H1 (cell line): ENCODE measurements around the gene FGGY. TPM values are rescaled to one million over a fixed set of nuclear protein-coding genes. Genes with fewer than 3 reads are reported as not detected.

ENCODE experiments used
- CTCF ChIA-PET: fragments of 300-600 bp; sonication (Branson Sonifier 250); formaldehyde crosslinking; loops from one replicate; lab custom pipeline; 2021; ENCODE audit not compliant: partially characterized antibody; lab: Charles Lee
- POLR2A ChIA-PET: fragments of 300-600 bp; sonication (Branson Sonifier 250); formaldehyde crosslinking; loops from one replicate; lab custom pipeline; 2021; ENCODE audit warnings: inconsistent platforms; ENCODE audit not compliant: partially characterized antibody; lab: Charles Lee
- DNase-seq, 2 experiments: peaks; one replicate each; pipeline versions ENCODE4 v3.0.0 to v3.0.0-alpha.2; 2010 to 2022; ENCODE audit warnings: low spot score in 2 of 2, low read depth in 1 of 2, mixed read lengths in 1 of 2
- FAIRE-seq: peaks from 2 replicates; lab custom pipeline; 2011; peaks lifted over from hg19 to GRCh38; lab: Jason Lieb, UNC
- H2AFZ ChIP-seq: 2 replicates; pipeline ENCODE4 v1.8.1; 2012; ENCODE audit warnings: low read length, inconsistent platforms
- H2AK5ac ChIP-seq: 2 replicates; pipeline ENCODE4 v1.6.1; 2013; ENCODE audit warnings: low read depth, low read length
- H2BK120ac ChIP-seq: replicated peaks from 2 replicates; pipeline ENCODE3; 2013; ENCODE audit warnings: low read depth, low read length, inconsistent platforms
- H2BK12ac ChIP-seq: 2 replicates; pipeline ENCODE4 v1.6.1; 2013; ENCODE audit warnings: low read depth, low read length
- H2BK15ac ChIP-seq: 2 replicates; pipeline ENCODE4 v1.6.1; 2013; ENCODE audit warnings: low read length
- H2BK20ac ChIP-seq: 2 replicates; pipeline ENCODE4 v1.6.1; 2013; ENCODE audit warnings: low read length
- H2BK5ac ChIP-seq: 2 replicates; pipeline ENCODE4 v1.6.1; 2013; ENCODE audit warnings: low read depth, low read length
- H3K14ac ChIP-seq: 2 replicates; pipeline ENCODE4 v1.6.1; 2013; ENCODE audit warnings: inconsistent platforms; ENCODE audit not compliant: insufficient read length
- H3K18ac ChIP-seq: 2 replicates; pipeline ENCODE4 v1.6.1; 2013; ENCODE audit warnings: low read length; ENCODE audit errors: extremely low read depth
- H3K23ac ChIP-seq: 2 replicates; pipeline ENCODE4 v1.6.1; 2013; ENCODE audit warnings: inconsistent platforms; ENCODE audit not compliant: insufficient read length
- H3K23me2 ChIP-seq: 2 replicates; pipeline ENCODE4 v1.6.1; 2013; ENCODE audit warnings: low read depth, low read length
- H3K27ac ChIP-seq: 2 replicates; pipeline ENCODE4 v1.6.1; 2011; ENCODE audit warnings: low read depth, low read length, inconsistent platforms
- H3K27me3 ChIP-seq, 4 experiments: replicated peaks in 1 of 4; 1 replicate in 1 of 4; 2 replicates in 3 of 4; pipeline versions ENCODE4 v1.6.1 to v1.8.1; 2011 to 2013; ENCODE audit warnings: low read length in 3 of 4, mild to moderate bottlenecking in 3 of 4, inconsistent platforms in 2 of 4, mixed read lengths in 2 of 4, moderate library complexity in 1 of 4; ENCODE audit not compliant: control insufficient read depth in 3 of 4, insufficient read depth in 3 of 4; ENCODE audit errors: extremely low read depth in 1 of 4
- H3K36me3 ChIP-seq, 4 experiments: 2 replicates each; pipeline versions ENCODE4 v1.6.1 to v1.8.1; 2011 to 2013; ENCODE audit warnings: mild to moderate bottlenecking in 4 of 4, low read length in 3 of 4, moderate library complexity in 2 of 4, control low read depth in 1 of 4, inconsistent platforms in 1 of 4; ENCODE audit not compliant: insufficient read depth in 4 of 4, control insufficient read depth in 2 of 4
- H3K4ac ChIP-seq: replicated peaks from 2 replicates; pipeline ENCODE3; 2013; ENCODE audit warnings: low read length, low read depth, mixed read lengths, inconsistent platforms; ENCODE audit not compliant: insufficient read length
- H3K4me1 ChIP-seq, 4 experiments: replicated peaks in 1 of 4; 1 replicate in 1 of 4; 2 replicates in 3 of 4; pipeline versions ENCODE4 v1.6.1 to v1.8.1; 2011 to 2013; ENCODE audit warnings: low read length in 3 of 4, inconsistent platforms in 2 of 4, mixed read lengths in 1 of 4; ENCODE audit not compliant: insufficient read depth in 4 of 4, control insufficient read depth in 3 of 4
- H3K4me2 ChIP-seq, 2 experiments: 2 replicates each; pipeline versions ENCODE4 v1.6.1 to v1.8.1; 2011 to 2013; ENCODE audit warnings: low read depth in 2 of 2, low read length in 2 of 2, control low read depth in 1 of 2, inconsistent platforms in 1 of 2, mild to moderate bottlenecking in 1 of 2; ENCODE audit not compliant: insufficient read depth in 1 of 2
- H3K4me3 ChIP-seq, 4 experiments: fragments of 200-600, 300-600 bp in 1 of 4; sonication (generic), shearing (Covaris generic), sonication (Bioruptor Twin) in 1 of 4; 2 replicates each; pipeline versions ENCODE4 v1.5.1 to v1.8.1; 2011 to 2016; ENCODE audit warnings: low read length in 4 of 4, low read depth in 3 of 4, control low read depth in 2 of 4, inconsistent platforms in 2 of 4, mild to moderate bottlenecking in 2 of 4, mixed read lengths in 1 of 4, moderate library complexity in 1 of 4; ENCODE audit not compliant: insufficient read depth in 2 of 4; ENCODE audit errors: extremely low read depth in 1 of 4
- H3K56ac ChIP-seq: replicated peaks from 2 replicates; pipeline ENCODE3; 2013; ENCODE audit warnings: low read depth, mild to moderate bottlenecking, mixed read lengths, low read length, inconsistent platforms; ENCODE audit not compliant: insufficient read length
- H3K79me1 ChIP-seq: 2 replicates; pipeline ENCODE4 v1.6.1; 2013; ENCODE audit warnings: low read depth, low read length, control low read depth
- H3K79me2 ChIP-seq, 2 experiments: 2 replicates each; pipeline versions ENCODE4 v1.6.1 to v1.8.1; 2012 to 2013; ENCODE audit warnings: low read length in 2 of 2, mild to moderate bottlenecking in 2 of 2, inconsistent platforms in 1 of 2; ENCODE audit not compliant: insufficient read depth in 2 of 2, control insufficient read depth in 1 of 2
- H3K9ac ChIP-seq, 4 experiments: replicated peaks in 1 of 4; 1 replicate in 1 of 4; 2 replicates in 3 of 4; pipeline versions ENCODE4 v1.6.1 to v1.8.1; 2011 to 2013; ENCODE audit warnings: low read depth in 3 of 4, low read length in 3 of 4, control low read depth in 2 of 4, mild to moderate bottlenecking in 2 of 4, moderate library complexity in 2 of 4, inconsistent platforms in 1 of 4; ENCODE audit errors: extremely low read depth in 1 of 4
- H3K9me3 ChIP-seq, 2 experiments: 2 replicates each; pipeline versions ENCODE4 v1.6.1 to v1.8.1; 2012 to 2013; ENCODE audit warnings: mild to moderate bottlenecking in 2 of 2, moderate library complexity in 2 of 2, control low read depth in 1 of 2, inconsistent platforms in 1 of 2, low read depth in 1 of 2, low read length in 1 of 2, mixed read lengths in 1 of 2; ENCODE audit not compliant: insufficient read depth in 2 of 2
- H4K20me1 ChIP-seq, 2 experiments: replicated peaks in 1 of 2; 2 replicates each; pipeline versions ENCODE3 to v1.8.1; 2011 to 2013; ENCODE audit warnings: inconsistent platforms in 2 of 2, low read length in 2 of 2, mild to moderate bottlenecking in 1 of 2; ENCODE audit not compliant: insufficient read depth in 2 of 2, control insufficient read depth in 1 of 2
- H4K5ac ChIP-seq: 2 replicates; pipeline ENCODE4 v1.6.1; 2013; ENCODE audit warnings: low read length, low read depth, mixed read lengths, inconsistent platforms; ENCODE audit not compliant: insufficient read length
- H4K8ac ChIP-seq: 2 replicates; pipeline ENCODE4 v1.8.0; 2013; ENCODE audit warnings: mild to moderate bottlenecking, moderate library complexity, low read length, inconsistent platforms; ENCODE audit not compliant: insufficient read depth; ENCODE audit errors: extremely low read depth
- H4K91ac ChIP-seq: replicated peaks from 2 replicates; pipeline ENCODE3; 2013; ENCODE audit warnings: low read length, mixed read lengths, inconsistent platforms; ENCODE audit not compliant: insufficient read length
- BACH1 ChIP-seq: IDR thresholded peaks from 2 replicates; pipeline ENCODE4 v1.6.1; 2012; ENCODE audit warnings: low read length, improper control_type of control experiment
- CHD1 ChIP-seq: IDR thresholded peaks from 2 replicates; pipeline ENCODE4 v1.6.1; 2012; ENCODE audit warnings: low read depth, low read length, improper control_type of control experiment
- EP300 ChIP-seq, 2 experiments: IDR thresholded peaks; 1 replicate in 1 of 2; 2 replicates in 1 of 2; pipeline ENCODE4 v1.6.1; 2011 to 2012; ENCODE audit warnings: low read depth in 2 of 2, low read length in 2 of 2, mild to moderate bottlenecking in 2 of 2, borderline replicate concordance in 1 of 2, inconsistent platforms in 1 of 2, moderate library complexity in 1 of 2
- KDM1A ChIP-seq: fragments of 200-600, 300-600 bp; sonication (generic); IDR thresholded peaks from 2 replicates; pipeline ENCODE4 v1.7.1; 2016; ENCODE audit warnings: mild to moderate bottlenecking, low read length, borderline replicate concordance
- NRF1 ChIP-seq: IDR thresholded peaks from 2 replicates; pipeline ENCODE4 v1.6.1; 2011; ENCODE audit warnings: mild to moderate bottlenecking, low read depth, low read length, improper control_type of control experiment
- RXRA ChIP-seq: IDR thresholded peaks from 2 replicates; pipeline ENCODE4 v1.6.1; 2011; ENCODE audit warnings: low read depth, mild to moderate bottlenecking, low read length, moderate library complexity; ENCODE audit not compliant: insufficient read depth
- TBP ChIP-seq: IDR thresholded peaks from 2 replicates; pipeline ENCODE4 v1.6.1; 2011; ENCODE audit warnings: low read depth, low read length, improper control_type of control experiment
- WGBS, 2 experiments: shearing (Covaris generic) in 1 of 2; methylation state at CpG; one replicate each; pipeline versions ENCODE4 v1.1.6 to v1.1.7; 2013 to 2015; ENCODE audit warnings: low lambda C conversion rate in 2 of 2, mixed read lengths in 2 of 2, inconsistent platforms in 1 of 2, low coverage in 1 of 2, missing lambda C conversion rate in 1 of 2; ENCODE audit not compliant: insufficient replicate concordance in 2 of 2, insufficient coverage in 1 of 2, insufficient read length in 1 of 2; ENCODE audit errors: extremely low coverage in 1 of 2, missing lambda C conversion rate in 1 of 2; 5-methylcytosine and 5-hydroxymethylcytosine counted together
- polyA plus RNA-seq, 7 experiments: library from polyadenylated mRNA; depleted of rRNA in 3 of 7; stranded (reverse) in 5 of 7; unstranded in 2 of 7; fragments of >200 nt in 5 of 7; fragments of 200-250 nt in 2 of 7; gene quantifications; 1 replicate in 5 of 7; 2 replicates in 1 of 7; 4 replicates in 1 of 7; pipeline versions ENCODE4 v1.2.1 to v1.2.3, GENCODE V29; 2011 to 2013; ENCODE audit warnings: missing spikeins in 2 of 7, mixed read lengths in 2 of 7
- total RNA-seq: library from RNA; stranded (reverse); fragmentation: NEBNext Ultra II Directional; extraction: Animal tissue kit (Norgen Biotek cat#: 25700); gene quantifications from 2 replicates; pipeline ENCODE4 v1.2.1, GENCODE V29; 2021
- TF ChIP-seq, protein P1 (sequence below): IDR thresholded peaks from 2 replicates; pipeline ENCODE4 v1.6.1; 2012; ENCODE audit warnings: low read length, inconsistent platforms

FGGY gene
- total and polyA plus RNA-seq, 2 of the 8 experiments (the other 6 are each of a cell fraction or from before 2014, with no cell fraction given), result 10.3 to 12.5 TPM

DNA sequence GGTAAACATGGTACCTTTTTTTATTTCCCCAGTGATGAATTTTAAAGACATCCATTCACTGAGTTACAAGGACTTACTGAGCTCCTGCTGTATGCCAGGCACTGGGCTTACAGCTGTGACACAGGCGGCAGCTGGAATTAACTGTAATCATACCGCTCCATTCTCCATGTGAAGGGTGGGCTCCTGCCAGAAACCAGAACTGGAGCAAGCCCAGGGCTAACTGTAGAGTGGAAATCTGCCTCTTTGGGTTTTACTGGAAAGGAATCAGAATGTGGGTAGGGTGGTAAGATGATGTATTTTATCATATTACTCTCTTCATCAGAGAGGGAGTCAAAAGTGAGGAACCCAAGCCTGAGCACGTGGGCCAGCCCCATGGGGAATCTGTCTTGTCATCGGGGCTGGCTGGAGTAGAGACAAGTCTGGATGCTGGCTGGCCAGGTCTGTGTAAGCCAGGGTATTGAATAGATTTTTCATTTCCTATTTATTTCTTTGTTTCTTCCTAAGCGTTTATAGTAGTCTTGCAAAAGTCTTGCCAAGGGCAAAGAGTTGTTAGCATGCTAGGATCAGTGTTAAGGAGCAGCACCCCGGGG lies 21.5 kb downstream of the FGGY start:
- peaks cover 0 to 6% (median 2%) of the 10 kb centered on the region in 4 experiments; a peak in 2 of 7 replicates for H3K4me1 ChIP-seq
- whole genome bisulfite sequencing, 2 experiments, result 92% methylated on average over 6 of the region's 6 CpGs; no CpG with 5 or more reads in 1 of the 2 experiments
- TF ChIP-seq BACH1 (no peak), CHD1 (no peak), NRF1 (no peak), KDM1A (no peak), EP300 (IDR thresholded peaks at IDR 0.05; ENCODE audit: borderline replicate concordance in 1 of 2, low read depth in 2 of 2, low read length in 2 of 2) (no peak), TBP (no peak), RXRA (no peak)
- TF ChIP-seq, protein P1, sequence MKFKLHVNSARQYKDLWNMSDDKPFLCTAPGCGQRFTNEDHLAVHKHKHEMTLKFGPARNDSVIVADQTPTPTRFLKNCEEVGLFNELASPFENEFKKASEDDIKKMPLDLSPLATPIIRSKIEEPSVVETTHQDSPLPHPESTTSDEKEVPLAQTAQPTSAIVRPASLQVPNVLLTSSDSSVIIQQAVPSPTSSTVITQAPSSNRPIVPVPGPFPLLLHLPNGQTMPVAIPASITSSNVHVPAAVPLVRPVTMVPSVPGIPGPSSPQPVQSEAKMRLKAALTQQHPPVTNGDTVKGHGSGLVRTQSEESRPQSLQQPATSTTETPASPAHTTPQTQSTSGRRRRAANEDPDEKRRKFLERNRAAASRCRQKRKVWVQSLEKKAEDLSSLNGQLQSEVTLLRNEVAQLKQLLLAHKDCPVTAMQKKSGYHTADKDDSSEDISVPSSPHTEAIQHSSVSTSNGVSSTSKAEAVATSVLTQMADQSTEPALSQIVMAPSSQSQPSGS, result no peak

More for the DNA sequence above, 21.5 kb downstream of the FGGY start:
- H3K79me1 ChIP-seq, result no peaks in the 10 kb centered on the region
- no peak overlapping the region for H3K56ac ChIP-seq
- FAIRE-seq (no peak), DNase-seq (no peak)
- no peak overlapping the region for H2AFZ ChIP-seq
- no peak overlapping the region for H2BK12ac ChIP-seq
- H3K79me2 ChIP-seq, result peaks cover 0 to 3% of the 10 kb centered on the region in 2 experiments; a peak in 1 of 4 replicates
- no peaks in the 10 kb centered on the region; the same call in 1 of the 2 replicates for H3K23me2 ChIP-seq
- no peak overlapping the region for H2BK15ac ChIP-seq
- no peaks in the 10 kb centered on the region for H3K9me3 ChIP-seq
- no peaks in the 10 kb centered on the region for H4K20me1 ChIP-seq
- no peak overlapping the region for H3K18ac ChIP-seq
- no peak overlapping the region for H3K23ac ChIP-seq
- H3K14ac ChIP-seq, result no peak overlapping the region
- no peak overlapping the region for H4K91ac ChIP-seq
- ChIA-PET POLR2A (interaction anchor here (0.6 kb wide), 1 partner anchor 12 kb away, joined by 3 read pairs; no protein-coding TSS in a partner anchor), CTCF (interaction anchor here (1.6 kb wide), 1 partner anchor 10 kb away, joined by 6 read pairs; no protein-coding TSS in a partner anchor)
- H4K8ac ChIP-seq, result no peak overlapping the region
- H3K9ac ChIP-seq, result no peak overlapping the region
- no peak overlapping the region for H2BK5ac ChIP-seq
- no peak overlapping the region for H3K27ac ChIP-seq
- no peak overlapping the region for H2BK20ac ChIP-seq
- H2BK120ac ChIP-seq, result no peak overlapping the region
- H3K36me3 ChIP-seq, result no peaks in the 10 kb centered on the region
- H4K5ac ChIP-seq, result no peak overlapping the region
- H3K4ac ChIP-seq, result no peak overlapping the region
- H3K27me3 ChIP-seq, result peaks cover 0 to 1% (median 0%) of the 10 kb centered on the region in 4 experiments; a peak in 1 of 7 replicates
- no peak overlapping the region for H3K4me2 ChIP-seq
- H3K4me3 ChIP-seq, result no peak overlapping the region
- H2AK5ac ChIP-seq, result no peak overlapping the region
